ENCODE data around the gene TJAP1.
"Not testable (repeated sequence)": the region's sequence is repeated elsewhere in the genome, so short reads cannot be mapped to it uniquely, and the experiment has no call there.

The TJAP1 gene

DNA sequence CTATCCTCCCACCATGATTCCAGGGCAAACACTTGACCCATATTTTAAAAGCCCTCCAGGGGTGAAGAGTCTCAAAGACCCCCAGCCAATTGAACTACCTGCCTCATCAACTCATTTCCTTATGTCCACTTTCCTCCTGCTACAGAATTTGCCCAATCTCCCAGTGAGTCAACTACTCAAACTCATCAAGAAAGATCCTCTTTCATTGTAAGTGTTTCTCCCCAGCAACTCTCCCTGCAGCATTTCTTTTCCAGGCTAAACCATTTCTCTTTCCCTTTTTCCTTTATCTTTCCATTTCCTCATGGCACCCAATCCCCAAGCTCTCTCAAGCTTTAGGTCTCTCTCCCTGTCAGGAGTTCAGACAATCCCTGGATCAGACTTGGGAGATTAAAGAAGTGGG is 23.5 kb upstream of the TJAP1 start:
- DNase-seq (ENCODE audit: low read depth) = no peak

DNA sequence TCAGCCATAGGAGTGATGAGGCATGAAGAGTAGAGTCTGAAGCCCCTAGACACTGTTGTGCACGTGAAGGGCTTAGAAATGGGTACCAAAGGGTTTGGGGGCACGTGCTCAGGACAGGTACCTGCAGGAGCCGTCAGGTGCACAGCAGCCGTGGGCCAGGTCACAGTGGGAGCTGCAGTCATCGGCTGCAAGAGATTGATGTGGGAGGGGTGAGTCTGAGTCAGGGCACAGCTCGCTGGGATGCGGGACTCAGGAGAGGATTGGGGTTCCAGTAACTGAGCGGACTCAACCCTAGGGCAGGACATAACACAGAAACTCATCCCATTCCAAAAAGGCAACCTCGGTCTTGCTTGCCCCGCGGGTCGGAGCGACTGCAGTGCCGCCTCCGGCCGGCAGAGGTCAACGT is 23.1 kb upstream of the TJAP1 start:
- peak; percentile 39 for DNase-seq (ENCODE audit: low read depth)

DNA sequence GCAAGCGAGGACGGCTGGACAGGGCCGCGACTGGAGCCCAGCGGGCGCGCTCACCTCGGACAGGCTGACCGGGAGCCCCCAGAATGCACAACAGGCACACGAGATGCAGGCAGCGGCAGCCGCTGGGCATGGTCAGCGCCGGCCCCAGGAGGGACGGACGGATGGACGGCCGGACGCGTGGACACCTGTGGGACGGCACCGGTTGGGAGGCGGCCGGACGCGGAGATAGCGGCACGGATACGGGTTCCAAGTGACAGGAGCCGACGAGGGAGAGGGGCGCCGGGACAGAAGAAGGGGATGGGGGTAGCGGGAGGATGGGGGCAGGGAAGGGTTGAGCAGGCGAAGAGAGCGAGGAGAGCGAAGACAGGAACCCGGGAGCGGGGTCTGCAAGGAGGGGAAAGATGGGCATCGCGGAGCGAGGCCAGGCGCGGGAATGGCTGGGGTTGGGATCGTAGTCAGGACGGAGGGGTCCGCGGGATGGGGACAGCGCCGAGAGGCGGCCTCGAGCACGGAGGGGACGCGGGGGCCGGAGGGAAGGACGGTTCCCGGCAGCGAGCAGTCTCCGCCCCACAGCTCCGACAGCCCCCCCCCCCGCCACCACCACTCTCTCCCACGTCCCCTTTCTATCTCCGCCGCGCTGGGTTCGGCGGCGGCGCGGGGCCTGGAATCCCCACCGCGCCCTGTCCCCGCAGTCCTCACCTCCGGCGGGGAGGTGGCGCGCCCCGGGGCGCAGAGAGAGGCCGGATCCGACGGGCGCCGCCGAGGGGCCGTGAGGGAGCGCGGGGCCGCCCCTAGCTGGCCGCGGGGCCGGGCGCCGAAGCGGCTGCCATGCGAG is 22.5 kb upstream of the TJAP1 start:
- peak; percentile 18 for DNase-seq (ENCODE audit: low read depth)

DNA sequence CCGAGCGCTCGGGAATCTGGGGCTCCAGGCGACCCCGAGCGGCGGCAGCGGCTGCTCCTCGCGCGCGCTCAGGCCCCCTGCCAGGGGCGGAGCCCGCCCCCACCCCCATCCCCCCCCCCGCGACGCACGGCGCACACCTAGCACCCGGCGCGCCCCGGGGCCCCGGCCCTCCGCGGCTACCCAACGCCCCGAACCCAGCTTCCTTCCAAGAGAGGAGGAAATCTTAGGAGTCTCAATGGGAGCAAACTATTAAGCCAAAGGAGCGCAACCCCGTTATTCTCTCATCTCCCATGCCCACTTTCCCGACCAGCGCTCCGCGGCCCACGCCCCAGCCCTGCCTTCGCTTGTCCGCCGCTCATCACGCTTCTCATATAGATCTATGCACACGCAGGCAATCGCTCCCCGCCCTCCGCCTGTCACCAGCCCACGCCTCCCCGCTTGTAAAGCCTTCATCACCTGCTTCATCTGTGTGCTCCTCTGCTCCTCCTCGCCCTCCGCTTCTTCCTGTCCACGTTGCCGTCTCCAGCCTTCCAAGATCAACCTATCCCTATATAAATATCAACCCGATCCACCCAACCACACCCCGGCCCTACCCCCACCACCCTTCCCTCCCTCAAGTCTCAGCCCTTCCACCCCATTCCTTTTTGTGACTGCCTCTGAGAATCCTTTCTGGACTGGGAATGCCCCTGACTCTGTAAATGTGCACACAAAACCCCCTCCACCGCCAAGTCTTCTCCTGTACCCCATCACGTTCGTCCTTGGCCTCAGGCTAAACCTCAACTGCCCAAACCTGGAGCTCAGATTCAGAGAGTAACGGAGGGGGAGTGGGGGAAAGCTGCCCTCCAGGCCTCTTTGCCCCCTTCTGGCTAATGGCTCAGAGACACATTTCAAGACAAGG is 21.6 kb upstream of the TJAP1 start, which contains the start of gene DLK2:
Gene DLK2, minus strand, starts transcription at position 18 of the 898 bp plus-strand sequence. CDS start 723 bp downstream, outside the sequence.
- peak; percentile 42 for DNase-seq (ENCODE audit: low read depth)

DNA sequence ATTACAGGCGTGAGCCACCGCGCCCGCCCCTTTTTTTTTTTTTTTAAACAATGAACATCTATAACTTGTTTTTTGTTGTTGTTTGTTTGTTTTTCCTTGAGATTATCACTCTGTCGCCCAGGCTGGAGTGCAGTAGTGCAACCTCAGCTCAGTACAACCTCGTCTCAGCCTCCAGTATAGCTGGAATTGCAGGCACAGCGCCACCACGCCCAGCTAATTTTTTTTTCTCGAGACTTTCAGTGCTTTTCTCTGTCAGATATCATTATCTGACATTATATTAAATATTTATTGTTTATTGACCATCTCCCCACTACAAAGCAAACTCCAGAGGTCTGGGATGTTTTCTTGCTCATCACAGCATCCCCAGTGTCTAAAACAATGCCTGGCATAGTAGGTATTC is 19.7 kb upstream of the TJAP1 start:
- DNase-seq (ENCODE audit: low read depth) = no peak

DNA sequence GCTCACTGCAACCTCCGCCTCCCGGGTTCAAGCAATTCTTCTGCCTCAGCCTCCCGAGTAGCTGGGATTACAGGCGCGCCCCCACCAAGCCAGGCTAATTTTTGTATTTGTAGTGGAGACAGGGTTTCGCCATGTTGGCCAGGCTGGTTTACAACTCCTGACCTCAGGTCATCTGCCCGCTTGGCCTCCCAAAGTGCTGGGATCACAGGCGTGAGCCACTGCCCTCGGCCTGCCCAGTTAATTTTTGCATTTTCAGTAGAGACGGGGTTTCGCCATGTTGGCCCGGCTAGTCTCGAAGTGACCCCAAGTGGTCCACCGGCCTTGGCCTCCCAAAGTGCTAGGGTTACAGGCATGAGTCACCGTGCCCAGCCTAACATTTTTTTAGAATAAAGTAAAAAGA is 19.2 kb upstream of the TJAP1 start:
- DNase-seq (ENCODE audit: low read depth) = not testable (repeated sequence)

DNA sequence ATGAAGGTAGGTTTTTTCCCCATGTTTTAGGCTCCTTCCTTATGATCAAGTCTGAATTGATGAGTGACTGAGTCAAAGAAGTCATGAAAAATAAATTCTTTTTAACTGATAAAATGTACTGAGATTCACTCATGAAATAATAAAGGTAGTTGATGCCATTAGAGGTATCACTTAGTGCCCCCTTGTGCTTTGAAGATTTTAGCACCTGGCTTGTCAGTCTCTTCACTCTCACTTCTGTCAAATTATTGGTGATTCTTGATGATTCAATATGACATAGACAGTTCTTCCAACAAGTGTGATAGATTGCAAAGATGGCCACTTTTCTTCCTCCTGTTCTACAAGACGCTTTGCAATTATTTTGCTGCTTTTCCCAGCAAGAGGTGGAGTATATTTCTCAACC is 17.8 kb upstream of the TJAP1 start:
- no peak for DNase-seq (ENCODE audit: low read depth)

DNA sequence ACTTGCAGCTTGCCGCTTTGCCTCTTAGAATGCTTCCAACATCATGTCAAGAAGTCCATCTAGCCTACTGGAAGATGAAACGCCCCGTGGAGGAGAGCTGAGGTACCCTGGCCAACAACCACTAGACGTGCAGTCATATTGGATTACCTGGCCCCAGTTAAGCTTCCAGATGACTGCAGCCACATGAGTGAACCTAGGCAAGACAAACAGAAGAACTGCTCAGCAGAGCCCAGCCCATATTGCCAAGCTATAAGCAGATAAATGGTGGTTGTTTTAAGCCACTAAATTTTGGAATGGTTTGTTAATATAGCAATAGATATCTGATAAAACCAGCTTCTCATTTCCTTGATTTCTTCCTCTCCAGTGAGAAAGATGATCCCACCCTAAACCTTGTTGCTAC is 17.3 kb upstream of the TJAP1 start:
- DNase-seq (ENCODE audit: low read depth) = no peak

DNA sequence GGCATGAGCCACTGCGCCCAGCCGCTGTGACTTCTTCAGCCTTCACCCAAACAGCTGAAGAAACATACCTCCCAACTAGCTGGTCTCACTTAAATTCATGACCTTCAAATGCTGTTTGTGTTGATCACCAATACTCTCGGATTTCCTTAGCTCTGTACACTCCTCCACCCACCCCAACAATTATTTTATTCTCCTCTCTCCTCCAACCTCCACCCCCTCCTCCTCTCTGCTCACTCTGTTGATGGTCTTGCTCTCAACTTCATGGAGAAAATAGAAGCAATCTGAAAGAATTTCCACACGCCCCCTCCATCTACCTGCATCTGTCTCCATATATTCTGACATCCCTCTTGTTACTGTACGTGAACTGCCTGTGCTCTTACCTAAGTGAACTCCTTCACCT is 15.4 kb upstream of the TJAP1 start:
- DNase-seq (ENCODE audit: low read depth) = no peak

DNA sequence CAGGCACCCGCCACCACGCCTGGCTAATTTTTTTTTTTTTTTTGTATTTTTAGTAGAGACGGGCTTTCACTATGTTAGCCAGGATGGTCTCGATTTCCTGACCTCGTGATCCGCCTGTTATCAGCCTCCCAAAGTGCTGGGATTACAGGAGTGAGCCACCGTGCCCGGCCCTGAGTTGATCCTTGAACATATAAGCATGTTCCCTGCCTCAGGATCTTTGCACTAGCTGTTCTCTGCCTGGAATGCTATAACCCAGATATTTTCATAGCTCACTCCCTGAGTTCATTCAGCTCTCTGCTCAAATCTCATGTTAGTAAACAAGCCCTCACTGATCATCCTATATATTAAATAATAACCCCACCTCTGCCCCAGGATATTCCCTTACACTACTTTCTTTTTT is 13.0 kb upstream of the TJAP1 start:
- DNase-seq (ENCODE audit: low read depth) = no peak

DNA sequence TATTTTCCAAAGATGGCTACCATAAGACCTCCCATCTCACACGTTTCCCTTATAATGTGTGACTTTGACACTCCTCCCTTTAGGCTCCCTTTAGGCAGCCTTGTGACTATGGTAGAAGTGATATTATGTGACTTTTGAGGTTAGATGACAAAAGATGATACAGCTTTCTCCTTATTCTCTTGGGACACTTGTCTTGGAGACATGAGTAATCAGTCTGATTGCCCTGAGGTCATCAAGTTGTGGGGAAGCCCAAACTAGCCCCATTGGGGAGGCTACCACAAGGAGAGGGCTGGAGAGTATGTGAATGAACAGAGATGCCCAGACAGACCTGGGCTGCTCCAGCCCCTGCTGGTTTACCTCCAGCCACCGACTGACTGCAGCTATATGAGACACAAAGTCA is 11.4 kb upstream of the TJAP1 start:
- DNase-seq (ENCODE audit: low read depth) = no peak

DNA sequence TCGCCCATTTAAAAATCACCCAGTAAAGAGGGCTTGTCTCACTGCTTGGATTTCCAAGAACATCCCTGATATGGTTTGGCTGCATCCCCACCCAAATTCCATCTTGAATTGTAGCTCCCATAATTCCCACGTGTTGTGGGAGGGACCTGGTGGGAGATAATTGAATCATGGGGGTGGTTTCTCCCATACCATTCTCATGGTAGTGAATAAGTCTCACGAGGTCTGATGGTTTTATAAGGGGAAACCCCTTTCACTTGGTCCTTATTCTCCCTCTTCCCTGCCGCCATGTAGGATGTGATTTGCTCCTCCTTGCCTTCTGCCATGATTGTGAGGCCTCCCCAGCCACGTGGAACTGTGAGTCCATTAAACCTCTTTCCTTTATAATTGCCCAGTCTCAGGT is 10.1 kb upstream of the TJAP1 start:
- not testable (repeated sequence) for DNase-seq (ENCODE audit: low read depth)

DNA sequence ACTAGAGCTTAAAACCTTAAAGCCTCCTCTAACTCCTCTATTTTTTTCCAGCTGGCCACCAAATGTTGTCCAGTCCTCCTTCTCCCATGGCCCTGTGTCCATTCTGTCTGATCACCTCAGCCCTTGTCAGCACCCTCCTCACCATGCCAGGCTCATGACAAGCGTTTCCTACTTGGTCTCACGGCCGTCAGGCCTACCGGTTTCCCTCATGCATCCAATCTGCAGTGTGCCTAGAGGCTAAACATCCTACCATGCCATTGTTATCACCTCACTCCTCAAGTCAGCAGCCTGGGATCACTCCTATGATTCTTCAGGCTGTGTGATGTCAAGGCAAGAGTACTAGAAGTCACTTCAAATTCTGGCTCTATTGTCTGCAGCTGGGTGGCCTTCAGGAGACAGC is 9.6 kb upstream of the TJAP1 start:
- no peak for DNase-seq (ENCODE audit: low read depth)

DNA sequence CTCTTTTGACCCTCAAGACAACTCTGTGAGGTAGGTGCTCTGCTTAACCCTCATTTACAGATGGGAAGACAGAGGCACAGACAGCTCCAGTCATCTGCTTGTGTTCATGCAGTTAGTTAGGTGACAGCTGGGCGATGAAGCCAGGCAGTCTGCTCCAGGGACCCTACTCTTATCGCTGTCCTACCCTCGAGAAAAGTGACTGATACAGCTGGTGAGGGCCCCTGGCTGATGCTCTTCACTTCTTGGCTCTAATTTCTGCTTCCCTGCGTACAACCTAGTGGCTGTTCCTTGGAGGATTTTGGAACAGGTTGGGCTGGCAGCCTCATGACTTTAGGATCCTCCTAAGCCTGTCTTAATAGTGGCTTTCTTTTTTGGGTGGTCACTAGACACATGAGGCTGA is 9.1 kb upstream of the TJAP1 start:
- no peak for DNase-seq (ENCODE audit: low read depth)

DNA sequence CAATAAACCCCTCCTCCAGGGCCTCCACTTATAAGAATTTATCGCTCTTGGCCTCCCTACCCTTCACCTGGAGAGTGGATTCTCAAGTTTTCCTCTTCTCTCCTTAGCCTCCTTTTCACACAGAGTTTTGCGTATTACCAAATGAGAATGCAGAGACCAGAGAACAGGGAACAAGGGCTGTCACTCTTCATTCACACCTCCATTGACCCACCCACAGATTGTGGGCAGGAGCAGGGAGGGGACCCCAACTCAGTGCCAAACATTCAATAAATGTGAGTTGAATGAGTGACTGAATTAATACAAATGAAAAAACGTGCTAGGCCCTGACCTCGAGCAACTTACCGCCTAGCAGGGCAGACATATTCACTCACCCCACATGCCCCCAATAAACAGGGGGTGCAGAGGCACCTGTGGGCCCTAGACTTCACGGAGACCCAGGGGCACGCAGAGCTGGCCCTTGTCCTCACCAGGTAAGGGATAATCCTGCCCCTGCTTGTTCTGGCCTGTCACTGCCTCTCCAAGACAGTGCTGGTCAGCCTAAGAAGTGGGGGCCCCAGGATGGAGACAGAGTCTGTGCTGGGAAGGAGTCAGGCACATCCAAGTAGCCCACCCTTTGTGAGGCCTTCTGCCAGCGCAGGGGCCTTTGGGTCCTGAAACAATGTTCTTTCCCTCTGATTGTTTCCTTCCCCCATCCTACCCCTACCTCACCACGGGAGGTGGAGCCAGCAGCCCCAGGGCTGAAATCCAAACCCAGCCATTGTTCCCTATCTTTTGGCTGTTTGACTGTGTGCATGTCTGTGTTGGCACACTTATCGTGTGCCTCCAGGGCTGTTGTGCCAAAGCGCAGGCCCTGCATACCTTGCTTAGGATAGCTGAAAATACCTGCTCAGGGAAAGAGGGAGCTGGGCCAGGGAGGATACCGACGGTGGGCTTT is 8.4 kb upstream of the TJAP1 start:
- no peak for DNase-seq (ENCODE audit: low read depth)

DNA sequence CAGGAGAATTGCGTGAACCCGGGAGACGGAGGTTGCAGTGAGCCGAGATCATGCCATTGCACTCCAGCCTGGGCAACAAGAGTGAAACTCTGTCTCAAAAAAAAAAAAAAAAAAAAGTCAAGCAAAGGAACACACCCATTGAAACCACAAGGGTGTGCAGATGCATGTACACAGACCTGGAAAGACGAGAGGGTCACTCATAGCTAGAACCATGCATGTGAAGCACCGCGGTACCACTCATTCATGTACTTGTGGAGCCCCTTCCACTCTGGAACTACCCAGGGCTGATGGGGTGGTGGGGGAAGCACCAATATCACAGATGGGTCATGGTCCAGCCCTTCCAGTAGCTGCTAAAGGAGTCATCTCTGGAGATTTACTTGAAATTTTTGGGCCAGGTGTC is 7.4 kb upstream of the TJAP1 start:
- no peak for DNase-seq (ENCODE audit: low read depth)

DNA sequence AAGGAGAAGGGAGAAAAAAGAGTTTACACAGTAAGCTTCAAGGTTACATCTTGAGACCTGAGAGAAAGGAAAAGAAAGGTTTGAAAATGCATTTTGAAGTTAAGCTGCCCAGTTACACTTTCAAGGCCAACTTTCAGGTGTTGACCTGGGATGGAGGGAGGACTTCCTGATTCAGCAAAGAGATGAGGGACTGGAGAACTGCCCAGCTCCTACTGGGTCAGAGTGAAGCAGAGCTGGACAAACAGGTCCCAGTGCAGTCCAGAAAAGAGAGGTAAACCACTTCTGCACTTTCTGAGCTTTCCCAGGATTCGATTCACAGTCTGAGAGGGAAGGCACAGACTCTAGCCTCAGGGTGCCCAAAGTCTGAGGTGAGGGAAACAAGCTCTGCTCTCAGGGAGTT is 6.0 kb upstream of the TJAP1 start:
- no peak for DNase-seq (ENCODE audit: low read depth)

DNA sequence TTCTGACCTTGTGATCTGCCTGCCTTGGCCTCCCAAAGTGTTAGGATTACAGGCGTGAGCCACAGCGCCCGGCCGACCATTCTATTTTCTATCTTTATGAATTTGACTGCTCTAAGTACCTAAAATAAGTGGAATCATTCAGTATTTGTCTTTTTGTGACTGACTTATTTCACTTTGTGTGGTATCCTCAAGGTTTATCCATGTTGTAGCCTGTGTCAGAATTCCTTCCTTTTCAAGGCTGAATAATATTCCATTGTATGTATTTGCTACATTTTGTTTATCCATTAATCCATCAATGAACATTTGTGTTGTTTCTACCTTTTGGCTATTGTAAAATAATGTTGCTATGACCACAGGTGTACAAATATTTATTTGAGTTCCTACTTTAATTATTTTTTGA is 4.9 kb upstream of the TJAP1 start:
- DNase-seq (ENCODE audit: low read depth) = no peak

DNA sequence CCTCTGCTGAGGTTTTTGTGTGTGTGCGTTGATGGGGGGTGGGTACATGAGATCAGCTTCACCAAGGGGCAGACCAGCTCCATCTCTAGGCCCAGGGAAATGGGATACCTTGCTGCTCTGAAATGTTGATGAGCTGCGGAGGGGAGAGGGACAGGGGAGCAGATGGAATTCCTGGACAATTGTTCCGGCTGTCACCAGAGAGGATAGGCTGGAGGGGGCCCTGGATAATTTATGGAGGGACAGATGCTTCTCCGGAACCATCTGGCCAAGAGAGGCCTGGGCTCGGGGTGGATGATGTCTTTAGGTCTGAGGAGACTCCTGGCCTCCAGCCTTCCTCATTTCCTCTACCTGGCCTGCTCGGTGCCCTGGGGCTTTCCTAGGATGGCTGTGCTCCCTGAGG is 1.9 kb upstream of the TJAP1 start:
- no peak for DNase-seq (ENCODE audit: low read depth)

DNA sequence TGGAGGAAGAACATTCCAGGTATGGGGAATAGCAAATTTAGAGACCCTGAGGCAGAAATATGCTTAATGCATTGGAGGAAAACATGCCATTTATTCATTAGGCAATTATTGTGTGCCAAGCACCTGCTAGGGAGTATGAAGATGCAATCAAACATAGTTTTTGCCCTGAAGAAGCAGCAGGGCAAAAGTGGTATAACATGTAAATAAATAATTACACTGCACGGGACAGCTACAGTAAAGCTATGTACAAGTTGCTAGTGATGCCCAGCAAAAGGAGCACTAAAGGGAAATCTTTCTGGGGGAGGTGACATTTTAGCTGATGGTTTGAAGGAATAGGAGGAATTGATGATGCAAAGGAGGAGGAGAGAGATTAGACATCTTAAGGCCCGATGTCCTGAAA is 624 bp upstream of the TJAP1 start:
- DNase-seq (ENCODE audit: low read depth) = no peak

DNA sequence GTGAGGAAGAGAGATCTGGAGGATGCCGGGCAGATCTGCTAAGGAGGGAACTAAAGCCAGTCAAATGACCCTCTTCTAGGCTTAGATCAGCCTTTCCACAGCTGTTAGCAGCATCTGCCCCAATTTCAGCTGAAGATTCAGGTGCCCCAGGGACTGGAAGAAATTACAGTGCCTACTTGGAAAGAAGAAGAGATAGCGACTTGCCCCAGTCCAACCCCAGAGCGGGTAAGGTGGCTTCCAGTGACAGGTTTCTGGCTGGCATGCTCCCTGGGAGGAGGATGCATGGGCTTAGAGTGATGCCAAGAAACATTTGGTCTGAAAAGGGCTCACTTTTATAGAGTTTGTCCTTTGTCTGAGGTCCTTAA is 620 bp downstream of the TJAP1 start:
- DNase-seq (ENCODE audit: low read depth) = no peak

DNA sequence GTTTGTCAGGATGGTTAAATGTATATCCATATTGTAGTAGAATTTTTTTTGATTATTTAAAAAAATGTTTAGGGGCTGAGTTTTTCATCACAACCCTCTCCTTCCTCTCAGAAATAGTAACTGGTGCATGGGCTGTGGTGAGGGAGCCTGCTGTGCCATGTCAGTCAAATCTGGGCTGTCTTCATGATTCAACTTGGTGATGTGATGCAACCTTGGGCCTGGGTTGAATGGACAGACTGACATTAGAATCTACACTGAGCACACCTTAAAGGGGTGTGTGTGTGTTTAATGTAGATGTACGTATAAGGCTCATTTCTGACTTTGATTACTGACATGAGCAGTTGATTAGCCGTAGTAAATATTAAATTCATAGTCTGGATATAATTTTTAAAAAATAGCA is 3.7 kb downstream of the TJAP1 start:
- no peak for DNase-seq (ENCODE audit: low read depth)

Measured in T follicular helper cell (primary cell).